22Rv1 (cell line): ENCODE data around the gene COL28A1.

ENCODE experiments used
- CTCF ChIP-seq: fragments of 450-650 bp; IDR thresholded peaks from 2 replicates; pipeline ENCODE4 v1.5.1; 2017; ENCODE audit warnings: mild to moderate bottlenecking
- ZFX ChIP-seq: fragments of 450-650 bp; IDR thresholded peaks from 2 replicates; pipeline ENCODE4 v1.6.1; 2017; ENCODE audit warnings: antibody characterized with exemption, borderline replicate concordance

DNA sequence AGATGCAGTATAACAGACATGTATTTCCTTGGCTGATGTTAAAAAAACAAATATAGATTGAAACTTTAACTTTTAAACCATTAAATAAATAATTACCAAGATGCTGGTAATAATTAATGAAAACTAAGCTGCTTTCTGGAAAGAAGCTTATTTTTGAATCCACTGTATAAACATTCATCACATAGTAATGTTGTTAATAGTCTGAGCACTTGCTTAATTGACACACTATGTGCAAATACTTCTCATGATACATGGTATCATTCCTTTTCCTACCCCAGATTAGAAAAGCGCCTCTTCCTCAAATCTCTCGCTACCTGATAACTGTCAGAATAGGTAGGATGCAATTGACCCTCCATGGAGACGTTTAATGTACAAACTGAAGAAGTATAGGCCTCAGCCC, 15.0 kb upstream of the COL28A1 start:
- no peak for TF ChIP-seq CTCF
- no peak for TF ChIP-seq ZFX
